Stimulated activated CD8-positive, alpha-beta memory T cell treated with anti-CD3 and anti-CD28 coated beads, Interleukin-12 subunit alpha, Interleukin-12 subunit beta, amount 100 ng/mL, for 1 hour (primary cell): ENCODE data around the gene SARNP.
A peak's percentile ranks its signal among the peaks of the same experiment; 100 is the strongest.

Experiments
- DNase-seq: peaks from one replicate; pipeline ENCODE4 v3.0.0-alpha.2; 2020; ENCODE audit warnings: low read depth

SARNP gene

DNA sequence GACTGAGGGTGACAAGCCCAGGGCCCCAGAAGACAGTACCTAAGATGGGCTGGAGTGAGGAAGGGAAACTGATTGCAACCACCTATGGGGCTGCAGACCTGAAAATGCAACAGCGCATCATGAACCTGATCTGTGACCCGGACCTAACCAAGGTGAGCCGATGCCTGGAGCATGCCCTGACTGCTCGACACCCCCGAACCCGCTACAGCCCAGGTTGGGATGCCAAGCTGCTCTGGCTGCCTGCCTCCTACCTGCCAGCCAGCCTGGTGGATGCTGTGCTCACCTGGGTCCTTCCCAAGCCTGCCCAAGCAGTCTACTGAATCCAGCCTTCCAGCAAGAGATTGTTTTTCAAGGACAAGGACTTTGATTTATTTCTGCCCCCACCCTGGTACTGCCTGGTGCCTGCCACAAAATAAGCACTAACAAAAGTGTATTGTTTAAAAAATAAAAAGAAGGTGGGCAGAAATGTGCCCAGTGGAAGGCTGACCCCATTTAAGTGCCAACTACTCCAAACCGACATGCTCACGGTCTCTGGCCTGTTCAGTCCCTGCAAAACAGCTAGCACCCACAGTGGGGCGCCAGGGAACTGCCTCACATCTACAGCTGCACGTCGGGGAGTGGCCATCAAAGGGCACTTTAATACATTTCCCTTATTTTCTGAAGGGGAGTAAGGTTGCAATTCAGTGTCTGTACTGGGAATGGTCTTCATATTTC, 93.1 kb downstream of the SARNP start:
- peak; percentile 50 for DNase-seq

GRCh38 chr12:55723516-55724225, 93.9 kb downstream of the SARNP start:
- no peak for DNase-seq

GRCh38 chr12:55722948-55723347, 94.6 kb downstream of the SARNP start:
- no peak for DNase-seq

DNA sequence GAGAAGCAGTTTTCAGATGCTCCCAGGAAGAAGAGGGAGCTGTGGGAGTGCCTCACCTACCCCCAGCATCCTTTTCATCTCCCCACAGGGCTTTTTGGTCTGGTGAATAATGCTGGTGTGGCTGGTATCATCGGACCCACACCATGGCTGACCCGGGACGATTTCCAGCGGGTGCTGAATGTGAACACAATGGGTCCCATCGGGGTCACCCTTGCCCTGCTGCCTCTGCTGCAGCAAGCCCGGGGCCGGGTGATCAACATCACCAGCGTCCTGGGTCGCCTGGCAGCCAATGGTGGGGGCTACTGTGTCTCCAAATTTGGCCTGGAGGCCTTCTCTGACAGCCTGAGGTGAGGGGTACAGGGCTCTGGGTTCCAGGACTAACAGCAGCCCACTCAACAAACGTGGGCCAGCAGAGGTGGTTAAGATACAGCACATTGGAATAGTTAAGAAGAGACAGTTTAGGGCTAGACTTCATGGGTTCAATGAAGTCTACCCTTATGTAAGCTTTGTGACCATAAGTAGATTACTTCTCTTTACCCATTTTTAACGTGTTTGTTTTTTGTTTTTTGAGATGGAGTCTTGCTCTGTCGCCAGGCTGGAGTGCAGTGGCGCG, 95.8 kb downstream of the SARNP start:
- no peak for DNase-seq

GRCh38 chr12:55720894-55721444, 96.6 kb downstream of the SARNP start:
- DNase-seq: no peak

- DNase-seq: no peak
Measured at GRCh38 chr12:55720071-55720564, 97.4 kb downstream of the SARNP start, which contains the start of gene RDH5. Gene RDH5 (plus strand): TSS chr12:55720393. CDS start chr12:55721185, 792 bp downstream.

DNA sequence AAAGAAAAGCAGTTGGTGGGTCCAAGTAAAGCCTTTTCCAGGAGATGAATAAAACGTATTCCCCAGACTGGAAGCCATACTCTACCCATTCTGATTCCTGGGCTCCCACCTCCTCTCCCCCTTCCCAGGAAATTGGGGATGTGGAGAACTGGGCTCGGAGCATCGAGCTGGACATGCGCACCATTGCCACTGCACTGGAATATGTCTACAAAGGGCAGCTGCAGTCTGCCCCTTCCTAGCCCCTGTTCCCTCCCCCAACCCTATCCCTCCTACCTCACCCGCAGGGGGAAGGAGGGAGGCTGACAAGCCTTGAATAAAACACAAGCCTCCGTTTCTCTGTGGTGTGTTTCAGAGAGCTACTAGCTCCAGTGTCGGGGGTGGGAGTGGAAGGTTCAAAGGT, 98.2 kb downstream of the SARNP start:
- no peak for DNase-seq

DNA sequence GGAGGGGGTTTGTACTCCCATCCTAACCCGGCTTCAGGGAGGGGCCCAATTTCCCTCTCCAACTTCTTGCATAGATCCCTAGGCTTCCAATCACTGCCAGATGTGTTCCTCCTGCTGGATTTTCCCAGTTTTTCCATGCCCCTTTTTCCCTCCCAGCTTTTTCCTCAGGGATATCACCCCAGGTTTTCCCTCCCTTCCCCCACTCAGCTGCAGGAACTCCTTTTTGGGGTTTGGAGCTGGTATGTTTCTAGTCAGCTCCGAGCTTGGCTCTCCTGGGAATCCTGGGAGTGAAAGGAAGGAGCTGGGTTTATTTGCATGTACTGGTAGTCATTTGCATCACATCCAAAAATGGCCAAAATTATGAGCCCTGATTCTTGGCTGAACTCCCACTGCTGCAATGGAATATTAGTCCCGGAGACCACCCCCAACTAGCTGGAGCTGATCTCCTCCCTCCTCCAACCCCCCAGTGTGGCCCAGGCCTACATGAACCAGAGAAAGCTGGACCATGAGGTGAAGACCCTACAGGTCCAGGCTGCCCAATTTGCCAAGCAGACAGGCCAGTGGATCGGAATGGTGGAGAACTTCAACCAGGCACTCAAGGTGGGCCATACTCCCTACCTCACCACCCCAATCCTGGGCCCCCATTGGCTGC, 98.8 kb downstream of the SARNP start:
- DNase-seq: no peak

DNA sequence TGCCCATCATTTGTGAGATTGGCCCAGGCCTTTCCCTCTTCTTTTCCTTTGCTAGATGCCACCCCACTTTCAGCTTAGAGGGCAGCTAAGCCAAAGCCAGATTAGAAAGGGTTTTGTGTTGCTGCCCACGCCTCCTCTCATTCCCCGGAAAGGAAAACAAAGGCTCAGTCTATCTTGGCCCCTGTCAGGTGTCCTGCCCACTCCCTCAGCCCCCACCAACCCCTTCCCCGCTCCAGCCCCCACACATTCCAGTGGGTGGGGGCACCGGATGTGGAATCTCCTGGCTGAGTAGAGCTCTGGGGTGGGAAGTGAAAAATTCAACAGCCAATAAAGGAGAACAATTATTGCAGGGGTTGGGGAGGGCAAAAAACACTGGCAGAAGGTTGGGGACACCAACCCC, 99.5 kb downstream of the SARNP start:
- DNase-seq: no peak

- DNase-seq: no peak
Measured at GRCh38 chr12:55717011-55718007, 100.2 kb downstream of the SARNP start.

DNA sequence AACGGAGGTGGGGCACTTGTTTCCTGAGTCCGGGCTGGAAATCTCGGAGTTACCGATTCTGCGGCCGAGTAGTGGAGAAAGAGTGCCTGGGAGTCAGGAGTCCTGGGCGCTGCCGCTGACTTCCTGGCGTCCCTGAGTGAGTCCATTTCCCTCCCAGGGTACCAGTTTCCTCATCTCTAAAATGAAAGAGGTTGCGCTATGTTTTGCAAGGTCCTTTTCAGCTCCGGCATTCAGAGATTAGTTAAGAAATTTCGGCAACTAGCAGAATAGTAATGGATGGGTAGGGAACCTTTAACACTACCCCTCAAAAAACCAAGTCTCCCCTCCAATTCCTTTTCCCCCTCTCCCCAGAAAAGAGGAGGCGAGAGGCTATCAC, 101.0 kb downstream of the SARNP start:
- no peak for DNase-seq

GRCh38 chr12:55715833-55716581, 101.5 kb downstream of the SARNP start, which contains the start of gene BLOC1S1:
Gene BLOC1S1 (plus strand): TSS chr12:55716046. CDS start chr12:55716052, 6 bp downstream.
- peak; percentile 84 for DNase-seq

GRCh38 chr12:55715169-55715764, 102.3 kb downstream of the SARNP start:
- DNase-seq: no peak

- no peak for DNase-seq
Measured at GRCh38 chr12:55713721-55714120, 103.8 kb downstream of the SARNP start.

GRCh38 chr12:55712700-55713415, 104.7 kb downstream of the SARNP start:
- no peak for DNase-seq

DNA sequence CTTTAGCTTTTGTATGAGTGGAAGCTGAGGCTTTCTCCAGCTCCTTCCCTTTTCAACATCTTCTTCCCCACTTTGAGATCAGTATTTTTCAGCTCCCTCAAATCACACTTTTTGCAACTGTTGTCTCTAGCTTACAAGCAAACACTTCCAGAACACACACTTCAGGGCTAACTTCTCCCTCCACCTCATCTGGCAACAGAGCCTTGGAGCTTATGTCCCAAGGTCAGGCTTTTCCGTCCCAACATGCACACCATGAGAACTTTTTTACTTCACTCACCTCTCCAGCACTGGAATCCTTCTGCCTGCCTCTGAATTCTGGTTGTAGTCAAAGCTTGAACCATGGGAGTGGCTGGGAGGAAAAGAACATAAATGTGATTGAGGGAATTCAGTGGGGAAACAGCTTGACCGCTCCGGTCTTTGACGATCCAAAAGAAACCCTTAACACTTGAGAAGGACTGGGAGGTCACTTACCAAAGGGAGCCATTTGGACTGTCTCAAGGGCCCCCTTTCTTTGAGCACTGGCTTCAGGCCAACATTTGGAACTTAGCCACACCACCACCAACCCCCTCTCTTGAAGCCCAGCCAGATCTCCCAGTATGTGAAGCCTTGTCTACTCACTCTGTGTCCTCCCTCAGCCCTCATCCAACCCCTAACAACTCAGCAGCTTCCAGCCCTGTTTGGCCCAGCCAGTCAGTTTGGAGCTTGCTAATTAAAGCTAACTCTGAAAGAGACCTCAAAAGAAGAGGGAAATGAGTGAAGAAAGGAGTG, 105.6 kb downstream of the SARNP start:
- no peak for DNase-seq

DNA sequence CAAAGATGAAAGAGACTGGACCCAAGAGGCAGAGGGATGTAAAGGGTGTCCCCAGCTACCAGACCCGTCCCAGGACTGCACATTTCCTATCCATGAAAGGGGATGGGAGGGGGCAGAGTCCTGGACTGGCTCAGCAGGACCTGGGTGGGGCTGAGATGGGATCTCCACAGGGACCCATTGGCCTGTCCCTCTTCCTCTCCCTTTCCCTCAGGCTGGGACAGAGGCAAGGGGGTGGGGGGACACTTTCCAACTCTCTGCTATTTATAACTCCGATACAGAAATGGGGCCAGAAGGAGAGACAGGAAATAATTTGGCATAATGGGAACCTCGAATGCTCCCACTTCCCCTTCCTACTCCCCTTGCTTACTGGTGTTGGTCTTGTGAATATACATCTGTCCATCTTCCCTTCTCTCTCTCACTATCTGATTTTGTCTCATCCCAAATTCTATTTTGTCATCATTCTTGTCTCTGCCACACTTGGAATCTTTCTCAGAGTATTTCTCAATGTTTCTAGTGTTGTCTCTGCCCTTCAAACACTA, 108.8 kb downstream of the SARNP start:
- DNase-seq: no peak
